Left ventricle myocardium inferior (tissue), 1 donor: Measurements from ENCODE around the gene GOLGB1. TPM values are rescaled to one million over a fixed set of nuclear protein-coding genes. Genes with fewer than 3 reads are reported as not detected.

Experiments used
- DNase-seq: peaks from one replicate; pipeline ENCODE4 v3.0.0-alpha.2; 2020
- H3K27ac ChIP-seq: fragments of 200-600 bp; replicated peaks from 2 replicates; pipeline ENCODE4 v1.8.0; 2021
- H3K27me3 ChIP-seq: fragments of 200-600 bp; 2 replicates; pipeline ENCODE4 v1.8.0; 2021; ENCODE audit warnings: low read depth
- H3K36me3 ChIP-seq: fragments of 200-600 bp; 2 replicates; pipeline ENCODE4 v1.8.0; 2021
- H3K4me1 ChIP-seq: fragments of 200-600 bp; 2 replicates; pipeline ENCODE4 v1.8.0; 2021
- H3K4me3 ChIP-seq: fragments of 200-600 bp; 2 replicates; pipeline ENCODE4 v1.8.0; 2021; ENCODE audit warnings: mild to moderate bottlenecking, moderate library complexity
- H3K9me3 ChIP-seq: fragments of 200-600 bp; replicated peaks from 2 replicates; pipeline ENCODE4 v1.8.0; 2021
- intact Hi-C: fragments of 100-400 bp; cut with micrococcal nuclease; formaldehyde crosslinking; loops from one replicate; pipeline ENCODE4 v1.11.0; 2022
- total RNA-seq: library from RNA; stranded (reverse); fragmentation: NEBNext Ultra II Directional; extraction: Animal tissue kit (Norgen Biotek cat#: 25700); gene quantifications from one replicate; pipeline ENCODE4 v1.2.1, GENCODE V29; 2021
- TF ChIP-seq, protein P1 (sequence below): fragments of 200-600 bp; IDR thresholded peaks from 2 replicates; pipeline ENCODE4 v1.8.0; 2021; ENCODE audit warnings: antibody characterized with exemption, mild to moderate bottlenecking, borderline replicate concordance
- donor health status: DM: no; HTN: yes; CAD: no; lungs with severe emphysema.

The GOLGB1 gene
- total RNA-seq, 1 donor from 2014 or later, result 56.1 TPM

DNA sequence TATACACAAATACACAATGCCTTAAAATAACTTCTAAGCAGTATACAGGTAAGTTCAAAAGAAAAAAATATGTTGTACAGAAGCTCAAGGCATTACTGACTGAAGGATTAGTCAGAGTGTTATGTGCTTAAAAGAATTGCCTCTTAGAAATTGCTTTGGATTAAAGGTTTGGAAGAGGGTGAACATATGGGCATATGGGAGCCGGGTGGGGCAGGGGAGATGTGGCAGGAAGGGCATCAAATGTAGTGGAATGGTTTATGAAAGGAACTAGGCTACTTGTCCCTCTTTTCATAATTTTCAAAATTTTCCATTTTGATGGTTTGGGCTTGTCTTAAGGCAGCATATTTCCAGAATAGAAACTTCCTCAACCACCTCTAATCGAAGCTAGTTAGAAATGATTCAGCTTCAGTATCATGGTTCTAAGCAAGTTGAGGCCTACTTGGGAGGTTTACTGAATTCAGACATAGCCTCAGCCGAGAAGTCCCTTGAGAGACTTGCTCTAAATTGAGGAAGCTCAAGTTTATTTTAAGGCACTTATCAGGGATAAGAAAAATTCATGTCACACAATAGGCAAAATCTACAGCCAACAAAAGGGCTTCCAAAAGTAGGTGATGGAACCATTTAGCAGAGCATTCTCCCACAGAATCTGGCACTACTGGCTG lies 10.1 kb upstream of the GOLGB1 start:
- intact Hi-C loops, result no loop called here
- Histone ChIP-seq H3K4me3 (no peak overlapping the region), H3K27me3 (no peaks in the 10 kb centered on the region), H3K27ac (peak overlapping the region; percentile 21), H3K9me3 (no peaks in the 10 kb centered on the region), H3K4me1 (peaks cover 8% of the 10 kb centered on the region), H3K36me3 (no peaks in the 10 kb centered on the region)
- TF ChIP-seq, protein P1, sequence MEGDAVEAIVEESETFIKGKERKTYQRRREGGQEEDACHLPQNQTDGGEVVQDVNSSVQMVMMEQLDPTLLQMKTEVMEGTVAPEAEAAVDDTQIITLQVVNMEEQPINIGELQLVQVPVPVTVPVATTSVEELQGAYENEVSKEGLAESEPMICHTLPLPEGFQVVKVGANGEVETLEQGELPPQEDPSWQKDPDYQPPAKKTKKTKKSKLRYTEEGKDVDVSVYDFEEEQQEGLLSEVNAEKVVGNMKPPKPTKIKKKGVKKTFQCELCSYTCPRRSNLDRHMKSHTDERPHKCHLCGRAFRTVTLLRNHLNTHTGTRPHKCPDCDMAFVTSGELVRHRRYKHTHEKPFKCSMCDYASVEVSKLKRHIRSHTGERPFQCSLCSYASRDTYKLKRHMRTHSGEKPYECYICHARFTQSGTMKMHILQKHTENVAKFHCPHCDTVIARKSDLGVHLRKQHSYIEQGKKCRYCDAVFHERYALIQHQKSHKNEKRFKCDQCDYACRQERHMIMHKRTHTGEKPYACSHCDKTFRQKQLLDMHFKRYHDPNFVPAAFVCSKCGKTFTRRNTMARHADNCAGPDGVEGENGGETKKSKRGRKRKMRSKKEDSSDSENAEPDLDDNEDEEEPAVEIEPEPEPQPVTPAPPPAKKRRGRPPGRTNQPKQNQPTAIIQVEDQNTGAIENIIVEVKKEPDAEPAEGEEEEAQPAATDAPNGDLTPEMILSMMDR, result no peak
- no peak for DNase-seq

DNA sequence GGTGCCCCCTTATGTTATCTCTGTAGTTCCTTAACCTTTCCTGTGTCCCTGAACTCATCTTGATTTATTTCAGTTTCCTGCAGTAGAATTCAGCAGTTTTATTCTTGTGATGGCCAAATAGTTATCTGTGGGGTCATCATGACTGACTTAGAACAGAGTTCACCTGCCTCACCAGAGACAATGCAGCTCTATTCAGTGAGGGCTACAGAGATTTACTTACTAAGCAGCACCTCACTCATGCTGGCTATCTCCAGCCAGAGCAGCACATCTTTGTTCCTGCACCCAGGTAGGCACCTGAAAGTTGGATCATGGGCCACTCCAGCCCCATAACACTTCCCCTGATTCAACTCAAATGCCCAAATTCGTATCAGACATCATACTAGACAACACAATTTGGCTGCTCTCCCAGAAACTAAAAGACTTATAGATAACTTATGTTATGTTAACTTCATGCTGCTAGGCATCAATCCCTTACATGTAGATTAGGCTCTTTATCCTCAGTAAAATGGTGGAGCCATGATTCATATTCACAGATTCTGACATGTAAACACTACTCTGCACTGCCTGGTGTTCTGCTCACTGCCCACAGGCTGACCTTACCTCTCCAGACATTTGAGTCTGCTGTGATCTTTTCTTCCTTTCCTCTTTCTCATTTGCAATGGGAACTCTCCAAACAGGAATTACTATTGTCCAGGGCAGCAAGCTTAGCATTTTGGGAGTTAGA lies 9.3 kb upstream of the GOLGB1 start:
- Histone ChIP-seq H3K27ac (peak overlapping the region; percentile 65), H3K4me3 (no peak overlapping the region), H3K27me3 (no peaks in the 10 kb centered on the region), H3K36me3 (no peaks in the 10 kb centered on the region), H3K9me3 (no peaks in the 10 kb centered on the region), H3K4me1 (peaks cover 8% of the 10 kb centered on the region)
- TF ChIP-seq, protein P1, result no peak
- intact Hi-C loops, result no loop called here
- no peak for DNase-seq

DNA sequence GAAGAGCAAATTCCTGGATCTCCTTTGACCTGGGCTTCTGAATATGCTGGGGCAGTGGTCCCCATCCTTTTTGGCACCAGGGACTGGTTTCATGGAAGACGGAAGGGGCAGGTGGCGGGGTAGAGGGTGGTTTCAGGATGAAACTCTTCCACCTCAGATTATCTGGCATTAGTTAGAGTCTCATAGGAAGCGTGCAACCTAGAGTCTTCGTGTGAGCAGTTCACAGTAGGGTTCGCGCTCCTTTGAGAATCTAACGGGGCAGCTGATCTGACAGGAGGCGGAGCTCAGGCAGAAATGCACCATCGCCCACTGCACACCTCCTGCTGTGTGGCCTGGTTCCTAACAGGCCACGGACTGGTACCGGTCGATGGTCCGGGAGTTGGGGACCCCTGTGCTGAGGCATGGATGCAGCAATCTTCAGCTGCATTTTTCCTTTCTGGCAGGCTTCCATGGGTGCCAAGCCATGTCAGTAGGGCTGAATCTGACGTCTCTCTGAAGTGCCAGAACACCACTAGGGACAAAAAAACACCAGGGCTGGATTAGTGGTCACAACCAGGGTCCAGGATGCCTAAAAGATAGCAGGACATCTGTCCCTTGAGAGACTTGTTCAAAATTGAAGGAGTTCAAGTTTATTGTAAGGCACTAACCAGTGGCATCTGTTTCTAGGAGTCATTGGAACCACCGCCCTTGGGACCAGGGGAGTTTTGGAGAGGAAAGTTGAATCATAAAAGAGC lies 8.4 kb upstream of the GOLGB1 start:
- DNase-seq, result no peak
- H3K27ac ChIP-seq, result peak overlapping the region; percentile 65
- H3K4me1 ChIP-seq, result peaks cover 8% of the 10 kb centered on the region
- no peaks in the 10 kb centered on the region for H3K36me3 ChIP-seq
- TF ChIP-seq, protein P1, result no peak
- intact Hi-C loops, result no loop called here
- H3K27me3 ChIP-seq, result no peaks in the 10 kb centered on the region
- H3K9me3 ChIP-seq, result no peaks in the 10 kb centered on the region
- no peak overlapping the region for H3K4me3 ChIP-seq

DNA sequence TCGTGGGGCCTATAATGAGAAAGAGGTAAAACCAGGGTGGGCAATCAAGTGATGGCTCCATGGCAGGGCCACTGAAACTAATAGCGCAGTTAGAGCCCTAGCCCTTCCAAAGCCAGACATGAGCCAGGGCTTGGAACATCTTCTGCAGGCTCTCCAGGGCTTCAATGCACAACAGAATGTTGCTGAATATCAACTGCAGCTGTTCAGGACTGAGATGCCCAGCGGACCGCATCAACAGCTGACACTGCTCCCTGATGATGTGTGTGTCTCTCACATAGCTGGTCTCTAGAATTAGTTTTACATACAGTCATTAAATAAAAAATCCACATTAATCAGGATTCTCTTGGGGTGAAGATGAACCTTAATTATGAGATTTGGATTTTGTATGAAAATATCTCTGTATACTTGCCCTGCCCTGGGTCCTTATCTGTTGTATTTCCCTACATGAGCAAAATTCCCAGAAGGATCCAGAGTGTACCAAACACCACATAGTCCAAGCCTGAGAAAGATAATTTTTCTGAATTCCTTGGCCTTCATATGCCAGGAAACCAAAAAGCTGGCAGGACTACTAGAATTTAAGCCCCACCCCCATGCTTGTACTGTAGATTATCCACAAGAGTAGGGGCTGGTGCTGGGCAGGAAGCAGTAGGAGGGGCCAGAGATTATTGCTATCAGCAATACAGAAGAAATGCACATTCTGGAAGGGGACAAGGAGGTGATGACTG lies 7.7 kb upstream of the GOLGB1 start:
- H3K9me3 ChIP-seq, result no peaks in the 10 kb centered on the region
- DNase-seq, result peak; percentile 30
- TF ChIP-seq, protein P1, result no peak
- peak overlapping the region; percentile 65 for H3K27ac ChIP-seq
- peaks cover 8% of the 10 kb centered on the region for H3K4me1 ChIP-seq
- no peak overlapping the region for H3K4me3 ChIP-seq
- H3K27me3 ChIP-seq, result no peaks in the 10 kb centered on the region
- intact Hi-C loops, result no loop called here
- no peaks in the 10 kb centered on the region for H3K36me3 ChIP-seq

DNA sequence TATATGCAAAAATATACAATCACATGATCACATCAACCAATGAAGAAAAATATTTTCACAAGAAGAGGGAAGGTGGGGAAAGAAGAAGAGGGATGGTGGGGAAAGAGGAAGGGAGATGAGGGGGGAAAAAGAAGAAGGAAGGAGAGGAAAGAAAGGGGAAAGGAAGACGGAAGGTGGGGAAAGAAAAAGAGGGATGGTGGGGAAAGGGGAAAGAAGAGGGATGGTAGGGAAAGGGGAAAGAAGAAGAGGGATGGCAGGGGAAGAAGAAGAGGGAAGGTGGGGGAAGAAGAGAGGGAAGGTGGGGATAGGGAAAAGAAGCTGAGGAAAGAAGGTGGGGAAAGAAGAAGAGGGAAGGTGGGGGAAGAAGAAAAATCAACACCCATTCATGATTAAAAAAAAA lies 3.2 kb upstream of the GOLGB1 start:
- no peaks in the 10 kb centered on the region for H3K36me3 ChIP-seq
- no peak overlapping the region for H3K27ac ChIP-seq
- DNase-seq, result no peak
- H3K9me3 ChIP-seq, result no peaks in the 10 kb centered on the region
- no peaks in the 10 kb centered on the region for H3K27me3 ChIP-seq
- peaks cover 31% of the 10 kb centered on the region for H3K4me1 ChIP-seq
- no peak overlapping the region for H3K4me3 ChIP-seq
- TF ChIP-seq, protein P1, result no peak
- intact Hi-C loops, result no loop called here
